ENCODE measurements around the gene WDR5.

The WDR5 gene

GRCh38 chr9:134178394-134178767, 42.5 kb downstream of the WDR5 start:
- no peak for ATAC-seq (replicated peaks)
- Mint-ChIP-seq H3K4me3 (no peak overlapping the region), H3K27me3 (peaks cover 46 to 53% of the 10 kb centered on the region in 2 donors), H3K4me1 (peaks cover 27 to 30% of the 10 kb centered on the region in 2 donors), H3K27ac (no peak overlapping the region), H3K36me3 (peaks cover 0 to 4% of the 10 kb centered on the region in 2 donors), H3K9me3 (no peaks in the 10 kb centered on the region)
- DNase-seq, result no peak

DNA sequence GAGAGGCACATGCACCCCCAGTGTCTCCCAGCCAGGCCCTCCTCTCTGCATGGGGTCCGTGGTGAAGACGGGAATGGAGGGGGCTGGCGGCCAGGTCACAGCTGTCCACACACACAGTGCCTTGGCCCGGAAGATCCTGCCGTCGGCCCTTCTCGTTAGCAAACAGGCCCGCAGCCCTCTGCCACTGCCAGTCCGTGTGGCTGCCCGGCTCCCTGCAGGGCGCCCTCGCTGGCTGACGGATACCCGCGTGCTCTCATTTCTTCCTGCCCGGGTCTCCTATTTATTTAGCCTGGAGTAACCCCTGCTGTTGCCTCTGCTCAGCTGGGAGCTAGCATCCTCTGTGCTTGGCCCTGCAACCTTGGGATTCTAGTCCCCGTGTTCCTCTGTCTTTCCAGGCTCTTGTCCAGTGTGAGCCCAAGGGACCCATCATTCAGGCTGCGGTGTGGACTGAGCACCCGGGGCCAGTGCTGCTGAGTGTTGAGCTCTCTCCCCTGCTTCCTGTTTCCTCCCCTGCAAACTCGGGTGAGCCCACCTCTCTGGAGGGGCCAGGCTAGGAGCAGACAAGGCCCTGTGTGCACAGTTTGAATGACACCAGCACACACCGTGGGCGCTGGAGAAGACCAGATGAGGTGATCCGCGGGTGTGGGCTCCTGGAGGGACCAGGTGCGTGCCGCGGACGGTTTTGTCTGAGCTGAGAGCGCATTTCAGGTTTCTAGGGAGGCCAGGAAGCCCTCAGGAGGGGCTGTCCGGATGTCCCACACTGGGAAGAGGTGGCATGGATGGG, 43.1 kb downstream of the WDR5 start:
- no peak for DNase-seq
- Mint-ChIP-seq H3K4me1 (peaks cover 25 to 29% of the 10 kb centered on the region in 2 donors), H3K27me3 (peaks cover 46 to 53% of the 10 kb centered on the region in 2 donors), H3K9me3 (no peaks in the 10 kb centered on the region), H3K4me3 (no peak overlapping the region), H3K36me3 (peaks cover 0 to 4% of the 10 kb centered on the region in 2 donors), H3K27ac (no peak overlapping the region)
- ATAC-seq (replicated peaks), result no peak

DNA sequence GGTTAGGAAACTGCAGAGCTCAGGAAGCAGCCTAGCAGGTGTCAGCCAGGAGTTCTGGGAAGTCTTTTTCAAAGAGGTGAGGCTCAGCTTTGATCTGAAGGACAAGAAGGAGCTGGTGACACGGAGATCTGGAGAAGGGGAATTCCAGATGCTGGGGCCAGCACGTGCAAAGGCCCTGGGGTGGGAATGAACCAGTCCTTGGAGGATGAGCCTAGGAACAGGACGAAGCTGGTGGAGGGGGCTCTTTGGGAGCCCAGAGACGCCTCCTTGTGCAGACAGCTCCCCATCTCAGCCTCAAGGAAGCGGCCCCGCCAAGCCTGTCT, 43.7 kb downstream of the WDR5 start:
- peaks cover 45 to 53% of the 10 kb centered on the region in 2 donors for H3K27me3 Mint-ChIP-seq
- H3K36me3 Mint-ChIP-seq, result peaks cover 0 to 4% of the 10 kb centered on the region in 2 donors
- ATAC-seq (replicated peaks) (no peak), DNase-seq (no peak)
- H3K9me3 Mint-ChIP-seq, result no peaks in the 10 kb centered on the region
- H3K4me3 Mint-ChIP-seq, result no peak overlapping the region
- H3K4me1 Mint-ChIP-seq, result peaks cover 19 to 23% of the 10 kb centered on the region in 2 donors
- no peak overlapping the region for H3K27ac Mint-ChIP-seq

DNA sequence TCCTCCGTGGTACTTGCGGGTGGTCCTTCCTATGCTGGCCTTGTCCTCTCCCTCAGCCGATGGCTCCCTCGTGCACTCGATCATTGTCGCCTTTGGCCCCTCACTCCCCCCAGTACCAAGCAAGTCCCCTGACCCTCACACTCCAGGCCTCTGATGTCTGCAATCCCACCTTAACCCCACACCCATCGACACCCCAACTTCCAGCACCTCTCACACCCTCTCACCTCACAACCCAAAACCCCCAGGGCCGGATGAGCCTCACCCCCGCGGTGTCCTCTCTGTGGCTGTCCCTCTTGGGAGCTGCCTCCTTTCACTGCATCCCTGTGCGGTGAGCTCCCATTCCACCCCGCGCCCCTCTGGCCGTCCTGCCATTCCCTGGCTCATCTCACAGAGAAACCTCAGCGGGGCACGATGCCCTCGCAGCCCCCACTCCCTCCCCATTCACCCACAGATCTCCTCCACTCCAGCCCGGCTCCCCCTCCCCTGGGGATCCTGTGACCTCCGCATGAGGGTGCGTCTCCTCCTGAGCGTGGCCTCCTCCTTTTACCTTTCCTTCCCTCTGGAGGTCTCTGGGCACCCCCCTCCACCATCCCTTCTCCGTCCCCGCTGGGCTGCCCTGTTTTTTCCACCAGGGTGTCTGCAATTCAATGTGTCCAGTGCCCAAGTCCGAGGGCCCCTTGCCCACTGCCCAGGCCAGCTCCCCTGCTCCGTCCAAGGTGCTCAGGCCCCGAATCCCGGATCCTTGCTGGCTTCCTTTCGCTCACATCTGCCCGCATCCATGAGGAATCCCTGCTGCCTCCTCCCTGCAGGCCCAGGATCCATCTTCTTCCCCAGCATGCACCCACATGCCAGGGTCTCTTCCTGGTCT, 44.3 kb downstream of the WDR5 start:
- Mint-ChIP-seq H3K36me3 (peaks cover 0 to 4% of the 10 kb centered on the region in 2 donors), H3K4me3 (no peak overlapping the region), H3K27me3 (peaks cover 39 to 48% of the 10 kb centered on the region in 2 donors), H3K4me1 (peaks cover 13 to 17% of the 10 kb centered on the region in 2 donors), H3K9me3 (no peaks in the 10 kb centered on the region), H3K27ac (no peak overlapping the region)
- no peak for ATAC-seq (replicated peaks)
- DNase-seq, result no peak

DNA sequence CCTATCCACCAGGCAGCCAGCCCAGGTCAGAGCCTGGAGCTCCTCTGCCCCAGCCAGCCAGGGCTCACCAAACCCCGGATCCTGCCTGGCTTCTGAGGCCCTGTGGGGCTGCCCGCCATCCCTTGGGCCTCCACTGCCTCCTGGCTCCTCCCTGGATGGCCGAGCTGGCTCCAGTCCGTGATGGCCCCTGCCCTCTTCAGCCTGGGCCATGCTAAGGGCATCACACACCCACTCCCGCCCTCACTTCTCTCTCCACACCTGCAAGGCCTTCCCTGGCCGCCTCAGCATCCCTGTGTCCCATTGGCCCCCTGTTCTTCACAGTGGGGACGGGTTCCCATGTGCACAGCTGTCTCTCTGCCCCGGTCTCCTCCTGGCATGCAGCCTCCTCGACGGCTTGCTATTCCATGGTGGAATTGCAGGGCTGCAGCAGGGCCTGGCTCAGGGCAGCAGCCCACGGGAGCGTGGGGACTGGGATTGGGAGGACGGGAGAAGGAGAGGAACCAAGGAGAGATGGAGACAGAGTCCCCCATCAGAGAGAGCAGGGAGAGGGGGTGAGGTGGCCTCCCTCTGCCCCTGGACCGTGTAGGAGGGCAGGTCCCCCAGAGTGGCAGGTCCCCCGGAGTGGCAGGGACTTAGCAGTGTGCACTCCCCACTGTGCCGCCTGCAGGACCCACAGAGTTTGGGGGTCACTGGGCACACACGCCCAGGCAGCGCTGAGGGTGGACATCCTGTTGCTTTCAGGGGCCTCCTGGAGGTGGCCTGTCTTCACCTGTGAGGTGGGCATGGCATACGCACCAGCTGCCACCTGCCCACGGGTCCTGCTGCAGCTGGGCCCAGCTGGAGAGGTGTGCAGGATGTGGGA, 45.1 kb downstream of the WDR5 start:
- peak overlapping the region; percentile 6 for H3K27ac Mint-ChIP-seq
- peaks cover 0 to 4% of the 10 kb centered on the region in 2 donors for H3K36me3 Mint-ChIP-seq
- no peak for ATAC-seq (replicated peaks)
- H3K9me3 Mint-ChIP-seq, result no peaks in the 10 kb centered on the region
- no peak for DNase-seq
- peak overlapping the region in 1 of 2 donors; percentile 10 for H3K4me3 Mint-ChIP-seq
- H3K4me1 Mint-ChIP-seq, result peaks cover 19 to 22% of the 10 kb centered on the region in 2 donors
- H3K27me3 Mint-ChIP-seq, result peaks cover 39 to 48% of the 10 kb centered on the region in 2 donors

- no peak for ATAC-seq (replicated peaks)
- no peak overlapping the region for H3K27ac Mint-ChIP-seq
Observed at GRCh38 chr9:134181648-134182034, 45.8 kb downstream of the WDR5 start.

GRCh38 chr9:134182554-134183085, 46.7 kb downstream of the WDR5 start:
- no peak for DNase-seq
- peaks cover 21 to 24% of the 10 kb centered on the region in 2 donors for H3K4me1 Mint-ChIP-seq
- no peak overlapping the region for H3K4me3 Mint-ChIP-seq
- no peaks in the 10 kb centered on the region for H3K9me3 Mint-ChIP-seq
- H3K27me3 Mint-ChIP-seq, result peaks cover 29 to 36% of the 10 kb centered on the region in 2 donors
- H3K36me3 Mint-ChIP-seq, result peaks cover 0 to 4% of the 10 kb centered on the region in 2 donors
- ATAC-seq (replicated peaks), result no peak
- no peak overlapping the region for H3K27ac Mint-ChIP-seq

More at GRCh38 chr9:134181648-134182034, 45.8 kb downstream of the WDR5 start:
- Mint-ChIP-seq H3K9me3 (no peaks in the 10 kb centered on the region), H3K27me3 (peaks cover 37 to 44% of the 10 kb centered on the region in 2 donors), H3K36me3 (peaks cover 0 to 4% of the 10 kb centered on the region in 2 donors), H3K4me3 (no peak overlapping the region), H3K4me1 (peaks cover 25 to 27% of the 10 kb centered on the region in 2 donors)
- DNase-seq, result no peak

GRCh38 chr9:134185536-134186011, 49.7 kb downstream of the WDR5 start:
- ATAC-seq (replicated peaks) (peak; percentile 60 to 62), DNase-seq (no peak)
- no peaks in the 10 kb centered on the region for H3K9me3 Mint-ChIP-seq
- H3K27ac Mint-ChIP-seq, result peak overlapping the region; percentile 9
- H3K4me1 Mint-ChIP-seq, result peaks cover 16 to 20% of the 10 kb centered on the region in 2 donors
- peaks cover 6 to 13% of the 10 kb centered on the region in 2 donors for H3K27me3 Mint-ChIP-seq
- no peaks in the 10 kb centered on the region for H3K36me3 Mint-ChIP-seq
- no peak overlapping the region for H3K4me3 Mint-ChIP-seq

- Mint-ChIP-seq H3K27me3 (peaks cover under 1 to 8% of the 10 kb centered on the region in 2 donors), H3K27ac (no peak overlapping the region), H3K9me3 (no peaks in the 10 kb centered on the region), H3K4me1 (peaks cover 16 to 20% of the 10 kb centered on the region in 2 donors), H3K36me3 (no peaks in the 10 kb centered on the region), H3K4me3 (no peak overlapping the region)
- DNase-seq, result no peak
- ATAC-seq (replicated peaks), result no peak
Observed at GRCh38 chr9:134186471-134187109, 50.7 kb downstream of the WDR5 start.

DNA sequence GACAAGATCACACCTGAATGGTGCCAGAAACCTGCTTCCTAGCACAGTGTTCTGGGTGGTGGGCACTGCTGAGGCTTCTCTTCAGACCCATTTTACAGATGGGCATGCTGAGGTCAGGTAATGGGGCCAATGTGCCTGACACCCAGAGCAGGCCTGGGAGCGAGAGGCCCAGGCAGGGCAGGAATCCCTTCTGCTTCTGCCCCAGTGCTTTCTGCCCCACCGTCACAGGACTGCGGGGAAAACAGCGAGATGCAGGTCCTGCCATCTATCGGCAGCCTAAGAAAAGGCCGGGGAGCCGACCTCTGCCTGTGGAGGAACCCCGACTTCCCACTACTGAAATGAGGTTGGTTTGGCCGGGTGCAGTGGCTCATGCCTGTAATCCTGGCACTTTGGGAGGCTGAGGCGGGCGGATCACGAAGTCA, 51.2 kb downstream of the WDR5 start:
- Mint-ChIP-seq H3K4me3 (no peak overlapping the region), H3K27ac (no peak overlapping the region), H3K9me3 (no peaks in the 10 kb centered on the region), H3K4me1 (peaks cover 18 to 20% of the 10 kb centered on the region in 2 donors), H3K27me3 (peaks cover 5 to 13% of the 10 kb centered on the region in 2 donors), H3K36me3 (peaks cover 0 to 2% of the 10 kb centered on the region in 2 donors)
- no peak for ATAC-seq (replicated peaks)
- no peak for DNase-seq

DNA sequence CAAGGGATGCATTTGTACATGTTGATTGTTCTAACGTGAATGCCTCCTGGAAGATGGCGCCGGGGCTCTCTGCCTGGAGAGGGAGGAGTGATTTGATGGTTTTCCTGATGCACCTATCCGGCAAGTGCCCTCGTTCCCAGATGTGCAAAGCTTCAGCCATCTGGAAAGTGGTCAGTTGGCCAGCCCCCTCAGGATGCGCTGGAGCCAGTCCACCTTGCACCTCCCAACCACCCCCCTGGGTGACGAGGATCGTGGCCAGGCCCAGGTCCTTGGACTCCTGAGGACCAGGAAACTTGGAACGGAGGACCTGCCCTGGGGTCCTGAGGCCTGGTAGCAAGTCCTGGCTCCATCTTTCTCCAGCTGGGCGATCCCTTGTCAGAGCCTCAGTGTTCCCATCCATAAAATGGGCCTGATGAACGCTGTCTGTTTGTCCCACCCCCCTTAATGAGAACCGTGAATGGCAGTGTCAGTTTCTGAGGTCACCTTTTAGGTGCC, 52.1 kb downstream of the WDR5 start:
- Mint-ChIP-seq H3K36me3 (peaks cover 0 to 2% of the 10 kb centered on the region in 2 donors), H3K4me3 (no peak overlapping the region), H3K9me3 (no peaks in the 10 kb centered on the region), H3K4me1 (peaks cover 11 to 14% of the 10 kb centered on the region in 2 donors), H3K27ac (no peak overlapping the region), H3K27me3 (peaks cover 6 to 16% of the 10 kb centered on the region in 2 donors)
- no peak for DNase-seq
- ATAC-seq (replicated peaks), result no peak

DNA sequence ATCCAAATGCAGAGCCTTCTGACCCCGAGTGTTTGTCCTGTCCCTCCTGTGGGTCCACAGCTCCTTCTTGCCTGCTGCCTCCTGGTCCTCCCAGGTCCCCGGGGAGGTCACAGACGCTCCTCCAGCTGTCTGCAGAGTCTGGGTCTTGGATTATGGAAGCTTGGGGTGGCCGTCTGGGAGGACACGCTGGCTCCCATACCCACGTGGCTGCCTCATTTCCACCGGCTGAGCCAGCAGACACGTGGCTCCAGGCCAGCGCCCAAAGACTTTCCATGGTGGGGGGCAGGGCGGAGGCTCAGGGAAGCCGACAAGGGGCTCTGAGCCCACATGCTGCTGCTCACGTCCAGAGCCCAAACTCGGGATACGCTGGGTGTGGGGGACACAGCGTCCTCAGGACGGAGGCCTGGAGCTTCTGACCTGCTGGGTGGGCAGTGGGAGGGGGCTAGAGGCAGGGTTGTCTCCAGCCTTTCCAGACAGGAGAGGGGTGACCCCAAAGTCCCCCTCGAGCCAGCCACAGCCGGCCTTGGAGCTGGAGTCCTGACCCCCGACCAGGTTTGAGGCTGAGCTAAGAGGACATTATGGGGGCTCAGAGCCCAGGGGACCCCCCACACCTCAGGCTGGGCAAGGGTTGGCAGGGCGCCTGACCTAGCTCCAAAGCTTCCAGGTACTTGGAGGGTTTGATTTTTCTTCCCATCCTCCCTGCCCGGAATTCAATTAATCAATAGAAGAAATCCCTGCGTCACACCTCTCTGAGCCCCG, 52.7 kb downstream of the WDR5 start:
- no peak for DNase-seq
- ATAC-seq (replicated peaks), result no peak
- H3K27me3 Mint-ChIP-seq, result peaks cover 6 to 16% of the 10 kb centered on the region in 2 donors
- no peaks in the 10 kb centered on the region for H3K9me3 Mint-ChIP-seq
- no peak overlapping the region for H3K27ac Mint-ChIP-seq
- no peak overlapping the region for H3K4me3 Mint-ChIP-seq
- peaks cover 11 to 14% of the 10 kb centered on the region in 2 donors for H3K4me1 Mint-ChIP-seq
- H3K36me3 Mint-ChIP-seq, result peaks cover 0 to 2% of the 10 kb centered on the region in 2 donors

Data from stimulated activated naive B cell treated with anti-CD40 and anti-IgM and Interleukin-4, amounts not matched to agents 10 μg/mL and 1 μg/mL and 100 μg/mL, for 72 hours (primary cell).